Activated CD4-positive, alpha-beta T cell treated with anti-CD3 and anti-CD28 coated beads, Interleukin-10, Interleukin-2, amounts not matched to agents 100 ng/mL and 50 ng/mL, durations not matched to agents 16 hours and 8 hours (primary cell): ENCODE data around the gene NDUFS8.

ENCODE experiments used
- DNase-seq: peaks from one replicate; pipeline ENCODE4 v3.0.0-alpha.2; 2020

The NDUFS8 gene

GRCh38 chr11:68003846-68004550 is 26.5 kb upstream of the NDUFS8 start, which contains the start of gene UNC93B1:
TSS of gene UNC93B1 (minus strand) at chr11:68004097. CDS start at chr11:68004043, 54 bp downstream.
- DNase-seq = peak; percentile 90

- no peak for DNase-seq
These were observed 25.7 kb upstream of the NDUFS8 start for GRCh38 chr11:68004551-68005335.

GRCh38 chr11:68006606-68007166 is 23.8 kb upstream of the NDUFS8 start:
- DNase-seq = no peak

GRCh38 chr11:68007498-68008380 is 22.7 kb upstream of the NDUFS8 start:
- no peak for DNase-seq

GRCh38 chr11:68008381-68009337 is 21.8 kb upstream of the NDUFS8 start:
- no peak for DNase-seq

GRCh38 chr11:68009391-68010089 is 20.9 kb upstream of the NDUFS8 start:
- no peak for DNase-seq

- DNase-seq = no peak
These were observed 20.1 kb upstream of the NDUFS8 start, which contains the start of gene ALDH3B1 for GRCh38 chr11:68010090-68011041. TSS of gene ALDH3B1 (plus strand) at chr11:68010327. CDS start at chr11:68015298, 4,971 bp downstream.

GRCh38 chr11:68011051-68011943 is 19.2 kb upstream of the NDUFS8 start:
- DNase-seq = no peak

- no peak for DNase-seq
These were observed 18.2 kb upstream of the NDUFS8 start for GRCh38 chr11:68012044-68012842.

GRCh38 chr11:68012843-68013610 is 17.5 kb upstream of the NDUFS8 start:
- DNase-seq = no peak

- no peak for DNase-seq
These were observed 16.8 kb upstream of the NDUFS8 start for GRCh38 chr11:68013611-68014156.

GRCh38 chr11:68014157-68014946 is 16.1 kb upstream of the NDUFS8 start:
- no peak for DNase-seq

- DNase-seq = no peak
These were observed 15.5 kb upstream of the NDUFS8 start for GRCh38 chr11:68014947-68015447.

- no peak for DNase-seq
These were observed 15.0 kb upstream of the NDUFS8 start for GRCh38 chr11:68015467-68015866.

- DNase-seq = no peak
These were observed 14.1 kb upstream of the NDUFS8 start for GRCh38 chr11:68016161-68016903.
